T-helper 2 cell treated with Interferon-gamma antibody and Interleukin-4, amounts not matched to agents 5 μg/mL and 100 μg/mL, for 36 hours (primary cell): ENCODE results near the gene ACBD7.
A peak's percentile ranks its signal among the peaks of the same experiment; 100 is the strongest.

Experiments
- DNase-seq: peaks from one replicate; pipeline ENCODE4 v3.0.0; 2021; ENCODE audit warnings: low spot score
- H3K27ac Mint-ChIP-seq: one replicate; pipeline ENCODE4 v1.8.0; 2021; ENCODE audit warnings: mild to moderate bottlenecking, mixed read lengths
- H3K27me3 Mint-ChIP-seq: one replicate; pipeline ENCODE4 v1.8.0; 2021; ENCODE audit warnings: low read depth, mixed read lengths
- H3K36me3 Mint-ChIP-seq: one replicate; pipeline ENCODE4 v1.8.0; 2021; ENCODE audit warnings: low read depth, mixed read lengths
- H3K4me1 Mint-ChIP-seq: one replicate; pipeline ENCODE4 v1.8.0; 2021; ENCODE audit warnings: low read depth, mixed read lengths
- H3K4me3 Mint-ChIP-seq: one replicate; pipeline ENCODE4 v1.8.0; 2022; ENCODE audit warnings: mild to moderate bottlenecking, moderate library complexity, mixed read lengths
- H3K9me3 Mint-ChIP-seq: one replicate; pipeline ENCODE4 v1.8.0; 2021; ENCODE audit warnings: mixed read lengths

Gene ACBD7

DNA sequence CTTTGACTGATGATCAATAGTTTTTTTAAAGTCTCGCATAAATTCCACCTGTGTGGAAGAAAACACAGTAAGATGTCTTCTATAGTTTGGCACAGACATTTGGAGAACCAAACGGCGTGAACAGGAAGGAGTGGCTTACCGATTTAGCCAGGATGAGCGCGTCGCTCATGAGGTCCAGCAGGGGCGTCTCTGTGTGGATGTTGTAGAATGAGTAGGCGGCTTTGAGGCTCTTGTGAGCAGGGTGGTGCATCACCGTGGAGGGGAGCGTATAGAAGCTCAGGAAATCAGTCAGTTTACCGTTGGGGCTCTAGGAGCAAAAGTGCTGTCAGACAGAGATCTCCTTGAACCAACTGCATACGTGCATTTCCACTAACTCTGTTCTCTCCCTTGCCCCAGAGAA lies 24.1 kb upstream of the ACBD7 start:
- Mint-ChIP-seq H3K9me3 (no peaks in the 10 kb centered on the region), H3K36me3 (peaks cover 35% of the 10 kb centered on the region), H3K4me3 (no peak overlapping the region), H3K27me3 (no peaks in the 10 kb centered on the region), H3K4me1 (peaks cover 8% of the 10 kb centered on the region), H3K27ac (peak overlapping the region; percentile 4)
- DNase-seq = no peak

DNA sequence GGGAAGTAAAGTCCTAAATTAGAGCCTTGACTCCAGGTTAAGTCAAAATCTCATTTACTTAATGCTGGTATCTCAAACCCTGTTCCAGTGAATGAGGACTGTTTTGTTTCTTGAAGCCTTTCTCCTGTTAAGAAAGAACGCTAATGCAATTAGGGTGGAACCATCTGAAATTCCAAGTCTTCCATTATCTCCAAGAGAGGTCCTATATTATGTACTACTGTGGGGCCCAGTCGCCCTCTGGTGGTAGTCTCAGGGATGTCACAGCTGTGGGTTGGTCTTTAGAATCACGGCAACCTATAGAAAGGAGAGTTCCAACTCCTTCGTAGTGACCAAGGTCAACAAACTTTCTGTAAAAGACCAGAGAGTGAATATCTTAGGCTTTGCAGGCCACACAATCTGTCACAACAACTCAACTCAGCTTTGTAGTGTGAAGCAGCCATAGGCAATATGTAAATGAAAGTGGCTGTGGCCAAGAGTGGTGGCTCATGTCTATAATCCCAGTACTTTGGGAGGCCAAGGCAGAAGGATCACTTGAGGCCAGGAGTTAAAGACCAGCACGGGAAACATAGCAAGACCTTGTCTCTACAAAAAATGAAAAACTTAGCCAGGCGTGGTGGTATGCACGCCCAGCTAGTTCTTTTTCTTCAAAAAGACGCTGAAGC lies 17.9 kb upstream of the ACBD7 start:
- Mint-ChIP-seq H3K9me3 (no peaks in the 10 kb centered on the region), H3K4me1 (peaks cover 8% of the 10 kb centered on the region), H3K27ac (no peak overlapping the region), H3K36me3 (peaks cover 55% of the 10 kb centered on the region), H3K27me3 (no peaks in the 10 kb centered on the region), H3K4me3 (no peak overlapping the region)
- DNase-seq = peak; percentile 57

DNA sequence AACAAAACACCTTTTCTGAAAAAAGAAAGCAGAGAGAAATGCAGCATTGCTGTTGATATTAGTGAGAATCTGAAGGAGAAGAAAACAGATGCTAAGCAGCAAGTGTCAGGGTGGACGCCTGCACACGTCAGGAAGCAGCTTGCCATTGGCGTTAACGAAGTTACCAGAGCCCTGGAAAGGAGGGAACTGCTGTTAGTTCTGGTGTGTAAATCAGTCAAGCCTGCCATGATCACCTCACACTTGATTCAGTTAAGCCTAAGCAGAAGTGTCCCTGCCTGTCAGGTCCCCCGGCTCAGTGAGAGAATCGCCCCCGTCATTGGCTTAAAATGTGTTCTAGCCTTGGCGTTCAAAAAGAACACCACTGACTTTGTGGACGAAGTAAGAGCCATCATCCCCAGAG lies 14.9 kb upstream of the ACBD7 start:
- DNase-seq = no peak
- H3K27ac Mint-ChIP-seq = no peak overlapping the region
- peaks cover 60% of the 10 kb centered on the region for H3K36me3 Mint-ChIP-seq
- H3K9me3 Mint-ChIP-seq = no peaks in the 10 kb centered on the region
- no peak overlapping the region for H3K4me3 Mint-ChIP-seq
- H3K27me3 Mint-ChIP-seq = no peaks in the 10 kb centered on the region
- peaks cover 22% of the 10 kb centered on the region for H3K4me1 Mint-ChIP-seq

DNA sequence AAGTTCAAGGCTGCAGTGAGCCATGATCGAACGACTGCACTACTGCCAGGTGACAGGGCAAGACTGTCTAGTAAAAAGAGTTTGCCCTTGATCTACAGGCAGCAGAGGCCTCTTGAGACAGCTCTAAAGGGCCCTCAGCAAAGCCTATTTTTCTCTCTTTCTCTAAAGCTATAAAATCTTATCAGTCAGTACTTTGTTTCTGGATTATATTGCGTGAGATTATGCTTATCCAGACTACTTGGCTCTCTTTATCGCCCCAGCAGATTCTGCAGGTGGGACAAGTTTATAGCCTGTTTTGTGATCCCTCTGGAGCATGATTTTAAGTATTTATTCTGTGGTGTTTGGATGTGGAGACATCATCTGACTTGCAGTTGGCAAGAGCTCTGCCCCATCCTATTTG lies 11.3 kb upstream of the ACBD7 start:
- Mint-ChIP-seq H3K4me1 (peaks cover 18% of the 10 kb centered on the region), H3K36me3 (peaks cover 40% of the 10 kb centered on the region), H3K4me3 (peak overlapping the region; percentile 29), H3K27ac (no peak overlapping the region), H3K27me3 (peaks cover 2% of the 10 kb centered on the region), H3K9me3 (no peaks in the 10 kb centered on the region)
- DNase-seq = no peak

DNA sequence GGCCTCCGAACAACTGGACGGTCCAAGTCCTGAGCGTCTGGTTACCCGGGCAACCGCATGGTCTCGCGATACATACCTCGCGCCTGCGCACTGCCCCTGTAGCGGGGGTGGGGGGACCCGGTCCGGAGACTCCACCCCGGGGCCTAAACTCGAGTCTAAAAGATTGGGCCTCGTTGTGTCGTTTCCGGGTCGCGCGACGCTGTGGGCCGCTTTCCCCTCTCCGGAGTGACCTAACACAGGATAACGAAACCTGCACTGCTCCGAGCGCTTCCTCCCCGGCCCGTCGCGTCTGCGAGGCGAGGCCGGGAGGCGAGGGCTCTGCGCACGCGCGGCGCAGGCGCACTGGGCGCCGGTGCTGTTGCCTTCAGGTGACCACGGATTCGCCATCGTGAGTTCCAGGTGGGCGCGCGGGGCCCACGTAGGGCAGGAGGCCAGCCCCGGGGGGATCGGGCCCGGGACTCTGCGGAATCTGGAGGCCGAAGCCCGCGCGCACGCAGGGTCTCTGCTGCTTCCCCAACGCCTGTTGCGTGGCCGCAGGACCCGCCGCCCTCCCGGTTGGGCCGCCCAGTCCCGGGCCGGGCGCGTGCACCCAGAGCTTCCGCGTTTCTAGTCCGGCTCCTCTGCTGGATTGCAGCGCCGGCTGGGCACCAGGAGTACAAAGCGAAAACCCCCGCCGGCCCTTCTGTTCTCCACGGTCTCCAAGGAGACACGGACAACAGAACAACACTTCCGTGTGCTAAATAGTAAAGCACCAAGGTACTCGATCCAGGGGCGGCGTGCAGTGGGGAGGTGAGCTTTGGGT lies 8.6 kb upstream of the ACBD7 start, which contains the start of gene RPP38:
Gene RPP38 (plus strand): TSS at position 345 of the 802 bp plus-strand sequence. CDS start 5,960 bp downstream, outside the sequence.
- H3K27ac Mint-ChIP-seq = peak within 1 kb of the TSS; percentile 94
- H3K27me3 Mint-ChIP-seq = peaks cover 6% of the 10 kb centered on the region
- peaks cover 18% of the 10 kb centered on the region for H3K4me1 Mint-ChIP-seq
- H3K36me3 Mint-ChIP-seq = peaks cover 25% of the 10 kb centered on the region
- DNase-seq = peak; percentile 95
- H3K4me3 Mint-ChIP-seq = peak within 1 kb of the TSS; percentile 90
- H3K9me3 Mint-ChIP-seq = no peaks in the 10 kb centered on the region

DNA sequence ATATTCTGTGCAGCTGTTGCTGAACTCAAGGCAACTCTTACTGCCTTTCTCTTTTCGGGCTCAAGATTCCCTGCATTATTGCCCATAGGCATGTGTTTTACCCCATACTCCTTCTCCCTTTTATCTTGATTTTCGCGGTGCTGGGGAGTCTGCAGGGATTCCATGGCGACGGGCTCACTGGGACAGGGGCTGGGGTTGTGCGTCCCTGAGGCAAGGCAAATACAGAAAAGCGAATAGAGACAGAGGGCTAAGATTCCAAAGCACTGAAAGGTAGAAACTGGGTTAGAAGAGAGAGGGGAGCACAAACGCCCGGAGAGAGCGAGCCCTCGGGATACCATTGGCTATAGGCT lies 8.1 kb upstream of the ACBD7 start:
- H3K9me3 Mint-ChIP-seq = no peaks in the 10 kb centered on the region
- DNase-seq = no peak
- H3K27ac Mint-ChIP-seq = peak overlapping the region; percentile 94
- peaks cover 21% of the 10 kb centered on the region for H3K36me3 Mint-ChIP-seq
- peaks cover 8% of the 10 kb centered on the region for H3K27me3 Mint-ChIP-seq
- peaks cover 18% of the 10 kb centered on the region for H3K4me1 Mint-ChIP-seq
- H3K4me3 Mint-ChIP-seq = peak overlapping the region; percentile 90

DNA sequence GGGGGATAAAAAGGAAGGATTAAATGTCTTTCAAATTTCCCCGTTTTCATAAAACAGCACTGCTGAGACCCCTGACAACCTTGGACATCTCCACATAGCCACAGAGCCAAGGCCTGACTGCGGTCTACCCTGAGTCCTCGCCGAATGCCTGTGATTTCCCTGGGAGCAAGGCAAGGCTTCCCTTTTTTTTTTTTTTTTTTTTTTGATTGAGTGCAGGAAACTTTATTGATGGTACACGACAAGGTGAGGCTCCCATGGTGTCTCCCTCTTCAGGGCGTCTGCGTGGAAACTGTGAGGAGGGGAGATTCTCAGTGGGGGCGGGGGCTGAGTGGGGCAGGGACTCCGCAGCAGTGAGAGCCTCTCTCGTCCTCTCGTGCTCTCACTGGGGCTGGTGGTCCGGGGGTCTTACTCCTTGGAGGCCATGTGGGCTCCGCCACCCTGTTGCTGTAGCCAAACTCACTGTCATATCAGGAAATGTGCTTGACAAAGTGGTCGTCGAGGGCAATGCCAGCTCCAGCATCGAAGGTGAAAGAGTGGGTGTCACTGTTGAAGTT lies 4.4 kb upstream of the ACBD7 start:
- no peak overlapping the region for H3K4me3 Mint-ChIP-seq
- H3K4me1 Mint-ChIP-seq = peaks cover 4% of the 10 kb centered on the region
- no peak for DNase-seq
- no peaks in the 10 kb centered on the region for H3K9me3 Mint-ChIP-seq
- peaks cover 4% of the 10 kb centered on the region for H3K36me3 Mint-ChIP-seq
- H3K27ac Mint-ChIP-seq = no peak overlapping the region
- H3K27me3 Mint-ChIP-seq = peaks cover 18% of the 10 kb centered on the region

DNA sequence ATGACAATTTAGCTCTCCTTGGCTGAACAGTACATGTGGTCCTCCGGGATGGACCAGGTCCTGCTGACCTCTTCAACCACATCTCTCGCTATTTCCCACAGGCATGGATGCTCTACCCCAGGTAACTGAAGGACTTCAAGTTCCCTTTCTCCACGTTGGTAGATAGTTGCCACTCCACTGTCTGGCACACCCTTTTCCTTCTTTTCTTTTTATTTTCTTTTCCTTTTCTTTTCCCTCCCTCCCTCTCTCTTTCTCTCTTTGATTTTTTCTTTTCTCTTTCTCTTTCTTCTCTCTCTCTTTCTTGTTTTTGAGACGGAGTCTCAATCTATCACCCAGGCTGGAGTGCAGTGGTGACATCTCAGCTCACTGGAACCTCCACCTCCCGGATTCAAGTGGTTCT lies 2.8 kb upstream of the ACBD7 start:
- H3K27ac Mint-ChIP-seq = no peak overlapping the region
- no peak overlapping the region for H3K4me3 Mint-ChIP-seq
- no peaks in the 10 kb centered on the region for H3K9me3 Mint-ChIP-seq
- DNase-seq = no peak
- no peaks in the 10 kb centered on the region for H3K36me3 Mint-ChIP-seq
- peaks cover under 1% of the 10 kb centered on the region for H3K4me1 Mint-ChIP-seq
- H3K27me3 Mint-ChIP-seq = peaks cover 18% of the 10 kb centered on the region

DNA sequence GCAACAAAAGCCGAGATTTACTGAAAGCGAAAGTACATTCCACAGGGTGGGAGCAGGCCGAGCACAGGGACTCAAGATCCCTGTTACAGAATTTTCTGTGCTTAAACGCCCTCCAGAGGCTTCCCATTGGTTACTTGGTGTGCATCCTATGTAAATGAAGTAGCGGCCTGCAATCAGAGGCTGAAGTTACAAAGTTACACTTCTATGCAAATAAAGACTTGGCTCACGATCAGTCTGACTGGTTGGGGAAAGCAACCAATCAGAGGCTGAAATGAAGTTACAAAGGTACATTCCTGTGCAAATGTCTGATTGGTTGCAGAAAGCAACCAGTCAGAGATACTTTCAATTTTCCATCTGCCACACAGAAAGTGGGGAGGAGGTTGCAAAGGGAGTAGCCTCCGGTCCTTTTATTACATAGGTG lies 4.1 kb downstream of the ACBD7 start:
- no peak for DNase-seq
- Mint-ChIP-seq H3K9me3 (no peaks in the 10 kb centered on the region), H3K27me3 (no peaks in the 10 kb centered on the region), H3K4me3 (no peak overlapping the region), H3K27ac (no peak overlapping the region), H3K4me1 (peaks cover 5% of the 10 kb centered on the region), H3K36me3 (no peaks in the 10 kb centered on the region)

DNA sequence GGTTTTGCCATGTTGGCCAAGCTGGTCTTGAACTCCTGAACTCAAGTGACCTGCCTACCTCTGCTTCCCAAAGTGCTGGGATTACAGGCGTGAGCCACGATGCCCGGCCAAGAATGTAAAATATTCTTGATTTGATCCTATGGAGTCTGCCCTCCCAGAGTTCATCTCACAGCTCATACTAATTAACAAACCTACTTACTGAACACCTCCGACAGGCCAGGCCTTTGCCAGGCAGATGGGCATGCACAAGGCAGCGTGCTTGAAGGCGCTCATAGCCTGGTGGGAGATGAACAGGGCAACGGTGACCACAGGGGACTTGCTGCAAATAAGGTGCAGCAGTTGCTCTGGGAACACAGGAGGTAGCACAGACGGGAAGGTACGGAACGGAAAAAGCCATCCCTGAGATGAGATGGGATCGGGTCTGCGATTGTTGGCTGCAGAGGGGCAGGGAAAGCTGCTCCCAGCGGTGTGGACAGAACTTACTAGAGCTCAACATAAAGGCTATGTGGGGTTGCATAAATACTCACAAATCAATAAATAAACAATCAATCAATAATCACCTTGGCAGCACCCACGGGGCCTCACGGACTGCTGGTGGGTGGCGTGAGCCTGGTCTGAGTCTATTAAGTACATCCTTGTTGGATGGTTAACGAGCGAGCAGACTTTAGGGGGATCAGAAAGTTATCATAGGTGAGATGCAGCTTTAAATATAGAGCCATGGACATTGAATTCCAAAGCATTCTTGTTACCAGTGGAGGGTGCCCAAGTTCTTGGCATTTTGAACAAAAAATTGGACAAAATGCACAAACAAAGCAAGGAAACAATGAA lies 4.7 kb downstream of the ACBD7 start:
- no peaks in the 10 kb centered on the region for H3K27me3 Mint-ChIP-seq
- peaks cover 5% of the 10 kb centered on the region for H3K4me1 Mint-ChIP-seq

DNA sequence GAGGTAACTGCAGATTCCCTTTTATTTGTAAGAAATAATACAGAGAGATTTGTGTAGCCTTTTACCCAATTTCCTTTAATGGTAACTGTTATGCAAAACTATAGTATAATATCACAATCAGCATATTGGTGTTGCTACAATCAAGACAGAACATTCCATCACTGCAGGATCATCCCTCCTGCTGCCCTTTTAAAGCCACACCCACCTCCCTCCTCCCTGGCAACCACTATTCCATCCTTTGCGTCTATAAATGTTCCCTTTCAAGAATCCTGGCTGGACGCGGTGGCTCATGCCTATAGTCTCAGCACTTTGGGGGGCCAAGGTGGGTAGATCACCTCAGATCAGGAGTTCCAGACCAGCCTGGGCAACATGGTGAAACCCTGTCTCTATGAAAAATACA lies 13.2 kb downstream of the ACBD7 start:
- DNase-seq = no peak
- no peaks in the 10 kb centered on the region for H3K36me3 Mint-ChIP-seq
- no peaks in the 10 kb centered on the region for H3K27me3 Mint-ChIP-seq
- no peak overlapping the region for H3K27ac Mint-ChIP-seq
- H3K4me3 Mint-ChIP-seq = no peak overlapping the region
- H3K9me3 Mint-ChIP-seq = no peaks in the 10 kb centered on the region
- no peaks in the 10 kb centered on the region for H3K4me1 Mint-ChIP-seq

More for the DNA sequence above, 4.7 kb downstream of the ACBD7 start:
- no peak for DNase-seq
- Mint-ChIP-seq H3K36me3 (no peaks in the 10 kb centered on the region), H3K4me3 (no peak overlapping the region), H3K27ac (no peak overlapping the region), H3K9me3 (no peaks in the 10 kb centered on the region)

DNA sequence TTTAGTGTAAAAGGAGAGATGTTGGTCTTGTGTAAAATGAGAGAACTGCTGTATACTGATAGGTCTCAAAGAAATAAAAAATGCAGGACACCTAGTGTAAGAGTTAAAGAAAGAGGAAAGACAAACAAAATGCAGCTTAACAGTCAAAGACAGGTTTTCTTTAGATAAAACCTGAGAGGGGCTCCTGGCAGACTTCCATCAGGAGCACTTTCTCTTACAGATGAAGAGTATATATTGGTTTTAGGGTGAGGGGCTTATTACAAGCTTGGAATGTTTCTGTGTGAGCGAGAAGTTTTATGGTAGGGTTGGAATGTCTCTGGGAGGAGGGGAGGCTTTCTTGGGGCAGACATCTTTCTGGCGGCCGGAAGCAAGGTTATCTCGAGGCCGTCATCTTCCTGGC lies 16.2 kb downstream of the ACBD7 start:
- peaks cover 4% of the 10 kb centered on the region for H3K27me3 Mint-ChIP-seq
- H3K4me3 Mint-ChIP-seq = no peak overlapping the region
- H3K27ac Mint-ChIP-seq = no peak overlapping the region
- no peaks in the 10 kb centered on the region for H3K9me3 Mint-ChIP-seq
- no peaks in the 10 kb centered on the region for H3K4me1 Mint-ChIP-seq
- no peak for DNase-seq
- no peaks in the 10 kb centered on the region for H3K36me3 Mint-ChIP-seq

DNA sequence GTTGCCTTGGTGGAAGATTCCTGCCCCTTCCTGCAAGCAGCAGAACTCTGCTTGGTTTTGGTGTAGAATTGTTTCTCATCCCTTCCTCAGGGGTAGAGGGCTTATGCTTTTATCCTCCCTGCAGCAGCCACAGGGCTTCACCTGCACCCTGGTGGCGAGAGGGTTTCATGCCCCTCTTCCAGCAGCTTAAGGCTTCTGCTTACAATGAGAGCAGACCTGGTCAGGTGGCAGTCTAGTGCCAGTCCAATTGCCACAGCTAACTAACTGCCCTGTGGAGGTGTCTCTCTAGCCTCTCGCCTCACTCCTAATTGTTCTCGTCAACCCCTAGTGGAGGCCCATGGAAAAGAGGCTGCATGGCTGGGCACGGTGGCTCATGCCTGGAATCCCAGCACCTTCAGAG lies 19.3 kb downstream of the ACBD7 start:
- H3K27me3 Mint-ChIP-seq = peaks cover 9% of the 10 kb centered on the region
- H3K4me1 Mint-ChIP-seq = no peaks in the 10 kb centered on the region
- no peaks in the 10 kb centered on the region for H3K36me3 Mint-ChIP-seq
- H3K4me3 Mint-ChIP-seq = no peak overlapping the region
- H3K9me3 Mint-ChIP-seq = no peaks in the 10 kb centered on the region
- no peak for DNase-seq
- H3K27ac Mint-ChIP-seq = no peak overlapping the region

DNA sequence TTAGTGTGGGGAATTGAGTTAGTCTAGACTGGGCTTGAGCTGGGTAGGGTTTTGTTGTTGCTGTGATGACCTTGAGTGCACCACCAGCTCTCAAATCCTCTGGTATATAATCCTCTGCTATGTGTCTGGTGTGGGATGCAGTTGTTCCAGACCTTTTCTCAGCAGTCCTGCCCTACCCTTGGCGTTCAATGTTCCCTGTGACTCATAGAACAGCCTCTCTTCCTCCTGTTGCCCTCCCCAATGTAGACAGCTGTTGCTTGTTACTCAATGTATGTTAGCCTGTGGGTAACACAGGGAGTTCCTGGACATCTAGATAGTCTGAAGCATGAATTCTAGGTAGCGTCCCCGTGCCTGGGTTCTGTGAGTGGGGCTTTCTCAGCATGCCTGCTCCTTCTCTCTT lies 19.8 kb downstream of the ACBD7 start:
- Mint-ChIP-seq H3K4me3 (no peak overlapping the region), H3K4me1 (no peaks in the 10 kb centered on the region), H3K9me3 (no peaks in the 10 kb centered on the region), H3K27ac (no peak overlapping the region), H3K36me3 (no peaks in the 10 kb centered on the region), H3K27me3 (peaks cover 9% of the 10 kb centered on the region)
- no peak for DNase-seq
